ENCODE measurements around the gene TBCCD1. TPM values are rescaled to one million over a fixed set of nuclear protein-coding genes. Genes with fewer than 3 reads are reported as not detected.

The TBCCD1 gene
- total and polyA plus RNA-seq, 2 of the 8 experiments (the other 6 are each of a cell fraction or from before 2014, with no cell fraction given): 11.3 to 13.9 TPM

DNA sequence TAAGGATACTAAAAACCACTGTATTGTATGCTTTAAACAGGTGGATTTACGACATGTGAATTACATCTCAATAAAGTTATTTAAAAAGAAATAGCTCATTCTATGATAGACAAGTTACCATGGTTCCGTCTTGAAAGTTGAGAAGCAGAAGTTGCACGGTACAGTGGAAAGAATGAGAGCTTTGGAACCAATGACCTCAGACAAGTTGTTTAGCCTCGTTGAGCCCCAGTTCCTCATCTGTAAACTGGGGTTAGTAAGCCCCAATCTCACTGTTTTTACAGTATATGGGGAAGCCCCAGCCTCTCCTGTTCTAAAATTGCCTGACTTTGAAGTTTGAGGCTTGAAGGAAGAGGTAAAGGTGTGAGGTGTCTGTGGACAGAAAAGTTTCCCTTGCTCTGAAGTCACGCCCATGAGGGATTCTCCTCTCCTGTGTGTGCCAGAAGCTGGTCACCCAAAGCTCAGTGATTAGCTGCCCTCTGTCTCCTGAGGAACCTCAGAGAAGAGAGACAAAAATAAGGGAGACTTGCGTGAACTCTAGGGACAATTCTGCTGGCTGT is 32.9 kb downstream of the TBCCD1 start:
- Histone ChIP-seq H3K4ac (replicated peaks; ENCODE audit: insufficient read length, low read depth, low read length) (no peak overlapping the region), H3K18ac (ENCODE audit: extremely low read depth, low read length) (no peak overlapping the region), H3K23ac (ENCODE audit: insufficient read length) (no peak overlapping the region), H4K91ac (replicated peaks; ENCODE audit: insufficient read length, low read length) (no peak overlapping the region), H3K36me3 (ENCODE audit: control insufficient read depth in 2 of 4, insufficient read depth in 4 of 4, low read length in 3 of 4) (no peaks in the 10 kb centered on the region), H3K9me3 (ENCODE audit: insufficient read depth in 2 of 2, low read depth in 1 of 2, low read length in 1 of 2) (no peaks in the 10 kb centered on the region), H3K9ac (replicated peaks in 1 of 4; ENCODE audit: extremely low read depth in 1 of 4, low read depth in 3 of 4, low read length in 3 of 4) (no peak overlapping the region), H4K5ac (ENCODE audit: insufficient read length, low read depth, low read length) (no peak overlapping the region), H2AFZ (ENCODE audit: low read length) (no peak overlapping the region), H2BK5ac (ENCODE audit: low read depth, low read length) (no peak overlapping the region), H2BK12ac (ENCODE audit: low read depth, low read length) (no peak overlapping the region), H2BK20ac (ENCODE audit: low read length) (no peak overlapping the region), H3K4me2 (ENCODE audit: insufficient read depth in 1 of 2, low read depth in 2 of 2, low read length in 2 of 2) (no peak overlapping the region), H3K79me1 (ENCODE audit: low read depth, low read length) (no peaks in the 10 kb centered on the region), H2BK120ac (replicated peaks; ENCODE audit: low read depth, low read length) (no peak overlapping the region), H4K20me1 (replicated peaks in 1 of 2; ENCODE audit: control insufficient read depth in 1 of 2, insufficient read depth in 2 of 2, low read length in 2 of 2) (no peaks in the 10 kb centered on the region), H3K14ac (ENCODE audit: insufficient read length) (no peak overlapping the region), H3K4me3 (ENCODE audit: extremely low read depth in 1 of 4, insufficient read depth in 2 of 4, low read depth in 3 of 4, low read length in 4 of 4) (no peak overlapping the region), H3K4me1 (replicated peaks in 1 of 4; ENCODE audit: control insufficient read depth in 3 of 4, insufficient read depth in 4 of 4, low read length in 3 of 4) (0 out of 7 replicates have a peak, but pooled peaks cover 0 to 3% (median 0%) of the 10 kb centered on the region in 4 experiments), H3K27ac (ENCODE audit: low read depth, low read length) (no peak overlapping the region), H3K79me2 (ENCODE audit: control insufficient read depth in 1 of 2, insufficient read depth in 2 of 2, low read length in 2 of 2) (no peaks in the 10 kb centered on the region), H2AK5ac (ENCODE audit: low read depth, low read length) (no peak overlapping the region), H3K23me2 (ENCODE audit: low read depth, low read length) (no peaks in the 10 kb centered on the region), H2BK15ac (ENCODE audit: low read length) (no peak overlapping the region), H3K56ac (replicated peaks; ENCODE audit: insufficient read length, low read depth, low read length) (no peak overlapping the region), H4K8ac (ENCODE audit: extremely low read depth, insufficient read depth, low read length) (no peak overlapping the region), H3K27me3 (replicated peaks in 1 of 4; ENCODE audit: control insufficient read depth in 3 of 4, extremely low read depth in 1 of 4, insufficient read depth in 3 of 4, low read length in 3 of 4) (peaks cover 0 to 1% (median 0%) of the 10 kb centered on the region in 4 experiments; a peak in 1 of 7 replicates)
- DNase-seq (ENCODE audit: low read depth in 1 of 2, low spot score in 2 of 2): no peak
- TF ChIP-seq SIN3A (conservative IDR thresholded peaks at IDR 0.05 in 1 of 2, IDR thresholded peaks at IDR 0.05 in 1 of 2; ENCODE audit: low read depth in 1 of 2, low read length in 2 of 2): no peak
- TF ChIP-seq SP1 (IDR thresholded peaks at IDR 0.05; ENCODE audit: low read depth, low read length): no peak
- WGBS, 2 experiments (ENCODE audit: extremely low coverage in 1 of 2, insufficient coverage in 1 of 2, insufficient read length in 1 of 2, insufficient replicate concordance in 2 of 2, low coverage in 1 of 2, low lambda C conversion rate in 2 of 2, missing lambda C conversion rate in 1 of 2): 88% methylated on average over 6 of the region's 6 CpGs; no CpG with 5 or more reads in 1 of the 2 experiments
- POLR2A ChIA-PET (ENCODE audit: partially characterized antibody): interaction anchor here (0.7 to 1.9 kb wide), 2 partner anchors 15 to 322 kb away, joined by 3 to 5 read pairs; no protein-coding TSS in a partner anchor
- FAIRE-seq: no peak
- CTCF ChIA-PET (ENCODE audit: partially characterized antibody): interaction anchor here (1.0 to 11.7 kb wide), 11 partner anchors 9 to 551 kb away, joined by 3 to 104 read pairs (median 7); no protein-coding TSS in a partner anchor
